T-cell (primary cell): Measurements from ENCODE around the gene ZFAND2B. TPM values are rescaled to one million over a fixed set of nuclear protein-coding genes. Genes with fewer than 3 reads are reported as not detected.
A peak's percentile ranks its signal among the peaks of the same experiment; 100 is the strongest.

ENCODE experiments used
- ATAC-seq, 4 experiments: fragments of 200-7000 bp in 3 of 4; fragments of 150-1000 bp in 1 of 4; cut with Tn5 transposase; replicated peaks in 1 of 4; 1 replicate in 3 of 4; 2 replicates in 1 of 4; pipeline ENCODE4 v1.10.0; 2021; ENCODE audit warnings: moderate library complexity in 3 of 4, mild to moderate bottlenecking in 2 of 4, moderate number of reproducible peaks in 1 of 4
- CTCF ChIA-PET, 2 donors: fragments of 300-600 bp; sonication (Branson Sonifier 250); formaldehyde crosslinking; loops; one replicate each; lab custom pipeline; 2022; ENCODE audit warnings: antibody characterized with exemption in 2 of 2; lab: Charles Lee
- POLR2A ChIA-PET, 2 donors: fragments of 300-600 bp; sonication (Branson Sonifier 250); formaldehyde crosslinking; loops; one replicate each; lab custom pipeline; 2022; ENCODE audit warnings: antibody characterized with exemption in 2 of 2; lab: Charles Lee
- DNase-seq, 35 experiments: peaks; one replicate each; pipeline versions ENCODE4 v3.0.0 to v3.0.0-alpha.2; 2013 to 2023
- H3K27ac ChIP-seq: one replicate; pipeline ENCODE4 v1.5.1; 2013; ENCODE audit warnings: low read length
- H3K27me3 ChIP-seq, 2 experiments: replicated peaks in 1 of 2; 1 replicate in 1 of 2; 2 replicates in 1 of 2; pipeline versions ENCODE4 v1.6.1 to v1.7.0; 2013; ENCODE audit warnings: low read length in 1 of 2, mixed read lengths in 1 of 2; ENCODE audit not compliant: control insufficient read depth in 2 of 2, insufficient read depth in 2 of 2; ENCODE audit errors: extremely low read depth in 1 of 2
- H3K36me3 ChIP-seq, 2 donors: 1 replicate in 1 of 2; 2 replicates in 1 of 2; pipeline versions ENCODE4 v1.6.1 to v1.7.0; 2013; ENCODE audit warnings: low read length in 1 of 2; ENCODE audit not compliant: control insufficient read depth in 2 of 2, insufficient read depth in 1 of 2; ENCODE audit errors: extremely low read depth in 1 of 2
- H3K4me1 ChIP-seq, 2 experiments: 1 replicate in 1 of 2; 2 replicates in 1 of 2; pipeline versions ENCODE4 v1.6.1 to v1.7.0; 2013; ENCODE audit warnings: low read length in 2 of 2, mixed read lengths in 1 of 2; ENCODE audit not compliant: insufficient read depth in 2 of 2, control insufficient read depth in 1 of 2; ENCODE audit errors: extremely low read depth in 1 of 2
- H3K4me3 ChIP-seq, 2 donors: 1 replicate in 1 of 2; 2 replicates in 1 of 2; pipeline versions ENCODE4 v1.5.1 to v1.7.0; 2013; ENCODE audit warnings: mild to moderate bottlenecking in 2 of 2, low read length in 1 of 2, moderate library complexity in 1 of 2; ENCODE audit not compliant: control insufficient read depth in 1 of 2; ENCODE audit errors: extremely low read depth in 1 of 2
- H3K9me3 ChIP-seq: 2 replicates; pipeline ENCODE4 v1.7.0; 2013
- H3K27ac Mint-ChIP-seq, 2 donors: one replicate each; pipeline ENCODE4 v1.8.0; 2020 to 2021; ENCODE audit warnings: mild to moderate bottlenecking in 2 of 2, mixed read lengths in 2 of 2
- H3K27me3 Mint-ChIP-seq, 2 donors: one replicate each; pipeline ENCODE4 v1.8.0; 2021 to 2022; ENCODE audit warnings: mixed read lengths in 2 of 2
- H3K36me3 Mint-ChIP-seq: one replicate; pipeline ENCODE4 v1.8.0; 2021; ENCODE audit warnings: mixed read lengths
- H3K4me1 Mint-ChIP-seq, 3 donors: one replicate each; pipeline ENCODE4 v1.8.0; 2020 to 2022; ENCODE audit warnings: mixed read lengths in 3 of 3, mild to moderate bottlenecking in 1 of 3
- H3K4me3 Mint-ChIP-seq, 3 donors: one replicate each; pipeline ENCODE4 v1.8.0; 2020 to 2022; ENCODE audit warnings: mild to moderate bottlenecking in 3 of 3, mixed read lengths in 3 of 3, moderate library complexity in 3 of 3
- H3K9me3 Mint-ChIP-seq, 3 donors: one replicate each; pipeline ENCODE4 v1.8.0; 2020 to 2022; ENCODE audit warnings: mixed read lengths in 3 of 3
- WGBS: methylation state at CpG from one replicate; pipeline ENCODE4 v1.1.5; 2013; ENCODE audit warnings: missing lambda C conversion rate; ENCODE audit not compliant: insufficient coverage; 5-methylcytosine and 5-hydroxymethylcytosine counted together
- total RNA-seq, 35 experiments: library from RNA in 6 of 35; stranded (reverse) in 6 of 35; fragments of 120-200 nt in 1 of 35; gene quantifications; one replicate each; pipeline versions ENCODE4 v1.2.1 to v1.2.4 and lab custom pipeline; 2013 to 2026

ZFAND2B gene
- total RNA-seq, 5 donors from 2014 or later (not counting 1 experiment from before 2014, with no cell fraction given), result 61.7 to 91.6 (median 85.6) TPM

DNA sequence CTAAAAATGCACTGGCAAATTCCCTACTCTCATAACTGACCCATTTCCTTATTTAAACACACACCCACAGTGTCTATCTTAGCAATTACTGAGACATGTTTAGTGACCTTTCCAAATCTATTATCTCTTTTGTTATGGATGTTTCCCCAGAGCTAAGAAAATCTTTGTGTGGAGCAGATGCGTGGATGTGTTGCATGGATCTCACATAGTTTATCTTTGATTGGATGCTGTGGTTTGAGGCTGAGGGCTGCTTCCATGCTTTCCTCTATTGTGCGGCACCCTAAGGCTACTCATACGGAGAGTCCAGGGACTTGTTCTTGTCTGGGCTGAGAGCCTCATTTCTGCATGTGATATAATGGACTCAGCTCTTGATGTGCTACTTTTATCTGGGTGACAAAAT lies 27.7 kb downstream of the ZFAND2B start:
- no peak for DNase-seq
- no peaks in the 10 kb centered on the region for H3K9me3 Mint-ChIP-seq

DNA sequence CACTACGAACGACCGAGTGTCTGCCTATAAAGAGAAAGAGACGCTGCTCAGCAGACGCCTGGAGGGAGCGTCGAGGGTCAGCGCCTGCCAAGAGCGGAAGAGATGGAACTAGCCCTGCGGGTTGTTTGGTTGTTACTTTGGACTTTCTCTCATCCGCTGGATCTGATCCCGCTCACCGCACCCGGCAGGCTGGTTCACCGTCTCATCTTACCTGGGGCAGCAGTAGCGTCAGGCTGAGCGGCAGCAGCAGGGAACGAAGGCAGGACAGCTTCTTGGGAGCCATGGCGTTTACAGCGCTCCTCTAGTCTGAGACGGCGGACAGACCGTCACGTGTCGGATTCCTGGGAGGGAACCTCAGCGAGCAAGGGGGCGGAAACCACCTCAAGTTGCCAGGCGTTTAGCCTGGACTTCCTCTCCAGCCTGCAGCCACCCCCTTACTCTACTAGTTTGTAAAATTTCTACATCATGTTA lies 36.7 kb downstream of the ZFAND2B start:
- Histone ChIP-seq H3K27ac (no peak overlapping the region), H3K9me3 (no peaks in the 10 kb centered on the region), H3K4me1 (peaks cover 26 to 42% of the 10 kb centered on the region in 2 experiments), H3K4me3 (no peak overlapping the region), H3K27me3 (no peaks in the 10 kb centered on the region), H3K36me3 (peaks cover 0 to 6% of the 10 kb centered on the region in 2 donors)
- ATAC-seq (no peak), DNase-seq (no peak)
- Mint-ChIP-seq H3K27me3 (no peaks in the 10 kb centered on the region), H3K27ac (peak overlapping the region; percentile 34 to 69), H3K4me3 (peak overlapping the region; percentile 7 to 64 (median 21)), H3K36me3 (peaks cover 12% of the 10 kb centered on the region), H3K4me1 (peaks cover 36 to 46% (median 41%) of the 10 kb centered on the region in 3 donors), H3K9me3 (no peaks in the 10 kb centered on the region)
- CTCF ChIA-PET, result no interaction called here
- POLR2A ChIA-PET, result interaction anchor here in 1 of 2 donors (1.1 kb wide), 1 partner anchor 19 kb away, joined by 6 read pairs; no protein-coding TSS in a partner anchor
- 80% methylated on average over 28 of the region's 28 CpGs for WGBS

More for the DNA sequence above, 27.7 kb downstream of the ZFAND2B start:
- POLR2A ChIA-PET, result interaction anchor here (0.6 to 1.0 kb wide), 2 partner anchors 23 to 68 kb away, joined by 5 to 12 read pairs; no protein-coding TSS in a partner anchor
- Mint-ChIP-seq H3K27me3 (no peaks in the 10 kb centered on the region), H3K4me1 (peaks cover 34 to 50% (median 46%) of the 10 kb centered on the region in 3 donors), H3K36me3 (peaks cover 56% of the 10 kb centered on the region), H3K27ac (no peak overlapping the region), H3K4me3 (no peak overlapping the region)
- Histone ChIP-seq H3K27ac (no peak overlapping the region), H3K9me3 (no peaks in the 10 kb centered on the region), H3K4me3 (no peak overlapping the region), H3K27me3 (no peaks in the 10 kb centered on the region), H3K36me3 (peaks cover 40 to 66% of the 10 kb centered on the region in 2 donors), H3K4me1 (peaks cover 6 to 17% of the 10 kb centered on the region in 2 experiments)
- CTCF ChIA-PET, result no interaction called here
- 100% methylated on average over 1 of the region's 3 CpGs for WGBS
- no peak for ATAC-seq

- H3K4me3 Mint-ChIP-seq, result peak overlapping the region; percentile 75 to 92 (median 87)
- POLR2A ChIA-PET, result interaction anchor here (0.6 to 2.5 kb wide), 7 partner anchors 9 to 71 kb away, joined by 3 to 32 read pairs (median 5); partner anchors contain the start of genes ANKZF1 (in 2 of the 2), TUBA4A (in 2 of the 2), ATG9A (in 1 of the 2) and TUBA4B (in 1 of the 2)
- peaks cover 37 to 57% of the 10 kb centered on the region in 2 experiments for H3K4me1 ChIP-seq
Measured at GRCh38 chr2:219244789-219245147, 38.2 kb downstream of the ZFAND2B start.

DNA sequence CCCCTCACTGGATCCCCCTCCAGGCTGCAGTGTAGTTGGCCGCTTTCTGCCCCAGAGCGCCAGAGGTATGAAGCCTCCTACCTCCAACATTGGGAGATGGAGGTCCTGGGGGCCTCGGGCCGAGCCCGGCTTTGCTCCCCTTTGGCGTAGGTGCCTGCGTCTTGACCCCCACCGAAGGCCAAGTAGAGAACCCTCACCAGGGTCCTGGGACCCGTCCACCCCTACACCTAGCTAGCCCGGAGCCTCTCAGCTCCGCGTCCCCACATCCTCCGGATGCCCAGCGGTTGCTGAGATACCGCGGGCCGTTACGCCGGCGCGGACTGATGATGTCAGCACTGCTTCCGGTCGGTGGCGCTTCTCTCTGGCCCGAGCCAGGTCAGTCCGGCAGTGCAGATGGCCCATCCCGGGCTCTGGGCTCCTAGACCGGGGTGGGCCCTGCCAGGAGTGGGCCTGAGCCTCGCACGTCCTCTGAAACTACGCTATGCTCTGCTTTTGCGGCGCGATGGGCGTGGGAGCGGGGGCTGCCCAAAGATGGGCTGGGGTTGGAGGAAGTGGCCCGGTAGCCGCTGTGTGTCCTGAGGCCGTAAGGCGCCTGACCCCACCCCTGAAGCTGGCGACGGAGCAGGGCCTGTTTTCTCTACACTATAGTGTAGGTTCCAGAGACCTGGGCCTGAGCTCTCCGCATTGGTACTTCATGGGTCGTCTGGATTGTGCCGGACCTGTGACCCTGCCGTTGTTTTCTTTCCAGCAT lies 38.7 kb downstream of the ZFAND2B start, which contains the start of the genes GLB1L and STK16:
Gene GLB1L (minus strand): TSS at position 297 of the 751 bp plus-strand sequence. CDS start 1,871 bp downstream, outside the sequence.
Gene STK16 (plus strand): TSS at position 332 of the 751 bp plus-strand sequence. CDS start 521 bp downstream, outside the sequence.
- Mint-ChIP-seq H3K27ac (peak within 1 kb of the TSS; percentile 98 to 99), H3K9me3 (no peaks in the 10 kb centered on the region), H3K4me1 (peaks cover 56 to 66% (median 59%) of the 10 kb centered on the region in 3 donors), H3K36me3 (peaks cover 21% of the 10 kb centered on the region), H3K4me3 (peak within 1 kb of the TSS; percentile 75 to 92 (median 87)), H3K27me3 (no peaks in the 10 kb centered on the region)
- ATAC-seq, result peak; percentile 56 to 70 (median 66)
- WGBS, result under 1% methylated on average over 44 of the region's 46 CpGs
- Histone ChIP-seq H3K4me3 (peak within 1 kb of the TSS; percentile 89 to 90), H3K27ac (peak within 1 kb of the TSS; percentile 94), H3K4me1 (peaks cover 42 to 62% of the 10 kb centered on the region in 2 experiments), H3K36me3 (peaks cover 2 to 23% of the 10 kb centered on the region in 2 donors), H3K27me3 (no peaks in the 10 kb centered on the region), H3K9me3 (no peaks in the 10 kb centered on the region)
- ChIA-PET POLR2A (interaction anchor here (0.6 to 2.5 kb wide), 10 partner anchors 8 to 71 kb away, joined by 3 to 32 read pairs (median 4); partner anchors contain the start of genes ANKZF1 (in 2 of the 2), ATG9A (in 2 of the 2), TUBA4A (in 2 of the 2) and TUBA4B (in 2 of the 2)), CTCF (interaction anchor here (0.5 to 2.3 kb wide), 9 partner anchors 9 to 90 kb away, joined by 3 to 14 read pairs (median 7); partner anchors contain the start of genes ANKZF1 (in 1 of the 2) and ATG9A (in 1 of the 2))
- peak; percentile 63 to 93 (median 81) for DNase-seq

More at GRCh38 chr2:219244789-219245147, 38.2 kb downstream of the ZFAND2B start:
- Mint-ChIP-seq H3K36me3 (peaks cover 17% of the 10 kb centered on the region), H3K27me3 (no peaks in the 10 kb centered on the region), H3K4me1 (peaks cover 50 to 60% (median 53%) of the 10 kb centered on the region in 3 donors), H3K27ac (peak overlapping the region; percentile 98 to 99), H3K9me3 (no peaks in the 10 kb centered on the region)
- CTCF ChIA-PET, result interaction anchor here in 1 of 2 donors (1.0 to 2.3 kb wide), 7 partner anchors 10 to 90 kb away, joined by 3 to 14 read pairs (median 7); partner anchors contain the start of genes ANKZF1 and ATG9A
- Histone ChIP-seq H3K27ac (peak overlapping the region; percentile 94), H3K4me3 (peak overlapping the region; percentile 89 to 90), H3K36me3 (peaks cover 2 to 17% of the 10 kb centered on the region in 2 donors), H3K27me3 (no peaks in the 10 kb centered on the region), H3K9me3 (no peaks in the 10 kb centered on the region)
- WGBS, result 46% methylated on average over 4 of the region's 6 CpGs
- DNase-seq (no peak), ATAC-seq (no peak)

- 4% methylated on average over 4 of the region's 10 CpGs for WGBS
- Histone ChIP-seq H3K9me3 (no peaks in the 10 kb centered on the region), H3K4me1 (peaks cover 46 to 68% of the 10 kb centered on the region in 2 experiments), H3K27ac (peak overlapping the region; percentile 94), H3K27me3 (no peaks in the 10 kb centered on the region), H3K36me3 (peaks cover 5 to 28% of the 10 kb centered on the region in 2 donors), H3K4me3 (peak overlapping the region; percentile 89 to 90)
- peaks cover 27% of the 10 kb centered on the region for H3K36me3 Mint-ChIP-seq
- ATAC-seq (no peak), DNase-seq (peak in 1 of 35 experiments; percentile 30)
- peak overlapping the region; percentile 75 to 92 (median 87) for H3K4me3 Mint-ChIP-seq
- no peaks in the 10 kb centered on the region for H3K9me3 Mint-ChIP-seq
- H3K27me3 Mint-ChIP-seq, result no peaks in the 10 kb centered on the region
- peaks cover 61 to 71% (median 64%) of the 10 kb centered on the region in 3 donors for H3K4me1 Mint-ChIP-seq
- peak overlapping the region; percentile 98 to 99 for H3K27ac Mint-ChIP-seq
- ChIA-PET CTCF (interaction anchor here (0.5 to 2.3 kb wide), 7 partner anchors 9 to 86 kb away, joined by 3 to 14 read pairs (median 7); partner anchors contain the start of genes ANKZF1 (in 1 of the 2) and ATG9A (in 1 of the 2)), POLR2A (interaction anchor here (1.1 to 2.5 kb wide), 4 partner anchors 8 to 17 kb away, joined by 3 to 32 read pairs (median 13); partner anchors contain the start of genes ANKZF1 (in 2 of the 2), ATG9A (in 2 of the 2), TUBA4A (in 2 of the 2) and TUBA4B (in 1 of the 2))
Measured at GRCh38 chr2:219245899-219246230, 39.3 kb downstream of the ZFAND2B start.
